ENCODE measurements around the gene PKP2.

GRCh38 chr12:32889011-32889760 lies 7.4 kb downstream of the PKP2 start:
- no peak for TF ChIP-seq CTCF (IDR thresholded peaks at IDR 0.05)
- no peak for TF ChIP-seq EP300 (IDR thresholded peaks at IDR 0.05)
- no peak for TF ChIP-seq POLR2AphosphoS5 (IDR thresholded peaks at IDR 0.05)
